NK-92 (cell line): ENCODE data around the gene BCAS1.
"Not testable (repeated sequence)": the region's sequence is repeated elsewhere in the genome, so short reads cannot be mapped to it uniquely, and the experiment has no call there.

Experiments used
- DNase-seq: peaks from one replicate; lab custom pipeline; 2025; ENCODE audit not compliant: unreplicated experiment; lab: John Stamatoyannopoulos, UW

Gene BCAS1

DNA sequence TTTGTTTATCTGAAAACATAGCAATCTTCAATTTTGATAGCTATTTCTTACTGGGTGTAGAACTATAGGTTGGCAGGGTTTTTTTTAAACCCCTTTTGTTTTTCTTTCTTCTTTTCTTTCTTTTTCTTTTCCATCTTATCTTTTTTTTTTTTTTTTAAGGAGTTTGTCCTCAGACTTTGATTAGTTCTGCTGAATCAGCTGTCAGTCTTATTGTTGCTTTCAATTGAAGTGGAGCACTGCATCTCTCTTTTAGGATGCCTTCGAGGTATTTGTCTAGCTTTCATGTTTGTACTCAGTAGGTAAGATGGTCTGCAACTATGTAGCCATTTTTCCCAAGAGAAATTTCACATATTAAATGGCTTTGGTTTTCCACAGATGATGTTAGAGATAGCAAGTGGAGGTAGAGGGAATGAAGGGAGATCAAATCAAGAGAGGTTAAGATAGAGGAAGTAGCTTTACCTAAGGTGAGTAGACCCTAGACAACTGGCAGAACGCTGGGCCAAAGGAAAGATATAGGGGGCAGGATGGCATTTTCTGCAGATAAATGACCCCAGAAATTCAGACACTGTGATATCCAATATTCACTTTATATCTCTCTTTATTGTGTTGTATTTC, 137.1 kb downstream of the BCAS1 start:
- no peak for DNase-seq

- DNase-seq, result not testable (repeated sequence)
Measured at GRCh38 chr20:53932655-53933192, 137.7 kb downstream of the BCAS1 start.

DNA sequence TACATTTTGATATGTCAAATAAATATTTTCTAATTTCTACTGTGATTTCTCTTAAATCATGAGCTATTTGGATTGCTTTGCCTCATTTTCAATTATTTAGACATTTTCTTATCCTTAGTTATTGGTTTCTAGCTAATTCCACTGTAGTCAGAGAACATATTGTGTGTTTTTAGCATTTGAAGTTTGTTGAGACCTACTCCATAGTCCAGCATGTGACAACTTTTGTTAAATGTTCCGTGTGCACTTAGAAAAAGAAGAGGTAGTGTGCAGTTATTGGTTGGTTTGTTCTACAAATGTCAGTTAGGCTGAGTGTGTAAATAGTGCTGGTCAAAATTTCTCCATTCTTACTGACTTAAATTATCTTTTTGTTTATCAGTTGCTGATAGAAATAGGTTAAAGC, 138.8 kb downstream of the BCAS1 start:
- DNase-seq, result no peak

- no peak for DNase-seq
Measured at GRCh38 chr20:53930651-53931504, 139.5 kb downstream of the BCAS1 start.

DNA sequence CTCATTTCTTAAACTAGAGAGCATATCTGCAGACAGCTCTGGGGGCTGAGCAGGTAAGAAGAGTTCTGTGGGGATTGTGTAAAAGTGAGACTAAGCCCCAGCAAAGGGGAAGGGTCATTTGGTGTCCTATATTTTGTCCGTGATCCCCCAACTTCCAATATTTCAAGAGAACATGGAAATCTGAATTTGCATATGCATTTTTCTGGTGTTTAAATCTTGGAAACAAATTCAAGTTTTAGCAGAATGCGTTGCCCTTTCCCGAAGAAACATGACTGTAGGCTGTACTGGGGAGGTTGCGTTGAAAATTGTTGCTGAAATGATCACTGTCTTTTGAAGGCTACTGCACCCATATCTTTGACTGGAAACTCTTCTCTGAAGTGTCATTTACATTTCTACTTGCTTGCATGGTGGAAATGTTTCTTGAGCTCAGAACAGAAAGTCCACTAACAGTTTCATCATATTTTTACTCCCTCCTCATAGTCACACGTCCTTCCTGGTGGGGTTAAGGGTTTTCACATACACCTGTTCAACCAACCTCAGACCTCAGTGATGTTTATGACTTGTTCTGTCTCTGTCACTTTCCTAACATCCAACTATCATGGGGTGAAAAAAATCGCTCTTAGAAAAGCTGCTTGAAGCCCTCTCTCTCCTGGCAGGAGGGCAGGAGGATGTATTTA, 140.3 kb downstream of the BCAS1 start:
- DNase-seq, result no peak

- no peak for DNase-seq
Measured at GRCh38 chr20:53929399-53929798, 141.0 kb downstream of the BCAS1 start.

GRCh38 chr20:53927990-53928389, 142.4 kb downstream of the BCAS1 start:
- no peak for DNase-seq

GRCh38 chr20:53926428-53927028, 143.9 kb downstream of the BCAS1 start:
- DNase-seq, result no peak

DNA sequence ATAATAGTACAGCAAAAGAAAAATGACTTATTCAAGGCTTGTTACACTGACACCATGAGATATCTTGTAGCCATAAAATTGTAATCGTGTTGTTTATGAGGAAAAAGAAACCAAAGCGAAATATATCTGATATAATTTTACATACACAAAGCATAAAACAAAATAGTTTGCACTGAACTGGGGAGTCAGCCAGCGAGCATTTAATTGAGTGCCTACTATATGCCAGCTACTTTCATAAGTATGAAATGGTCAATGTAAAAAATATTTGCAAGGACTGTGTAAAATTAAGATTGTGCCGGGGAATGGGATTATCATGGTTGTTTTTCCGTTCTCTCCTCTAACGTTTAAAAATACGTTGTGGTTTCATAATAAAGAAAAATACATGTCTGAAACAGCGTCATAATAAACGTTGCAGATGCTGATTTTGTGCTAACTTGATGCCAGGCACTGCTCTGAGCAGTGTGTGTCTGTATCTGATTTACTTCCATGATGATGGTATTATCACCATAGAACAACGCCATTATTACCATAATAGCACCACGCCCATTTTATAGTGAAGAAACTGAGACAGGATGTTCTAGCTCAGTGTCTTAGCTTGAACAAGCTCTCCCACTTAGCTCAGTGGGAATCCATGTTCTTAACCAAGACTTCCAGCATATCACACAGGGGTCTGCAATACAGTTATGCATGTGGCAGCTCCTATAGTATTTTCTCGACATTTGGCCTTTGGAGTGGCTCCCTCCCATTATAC, 144.6 kb downstream of the BCAS1 start:
- DNase-seq, result no peak

DNA sequence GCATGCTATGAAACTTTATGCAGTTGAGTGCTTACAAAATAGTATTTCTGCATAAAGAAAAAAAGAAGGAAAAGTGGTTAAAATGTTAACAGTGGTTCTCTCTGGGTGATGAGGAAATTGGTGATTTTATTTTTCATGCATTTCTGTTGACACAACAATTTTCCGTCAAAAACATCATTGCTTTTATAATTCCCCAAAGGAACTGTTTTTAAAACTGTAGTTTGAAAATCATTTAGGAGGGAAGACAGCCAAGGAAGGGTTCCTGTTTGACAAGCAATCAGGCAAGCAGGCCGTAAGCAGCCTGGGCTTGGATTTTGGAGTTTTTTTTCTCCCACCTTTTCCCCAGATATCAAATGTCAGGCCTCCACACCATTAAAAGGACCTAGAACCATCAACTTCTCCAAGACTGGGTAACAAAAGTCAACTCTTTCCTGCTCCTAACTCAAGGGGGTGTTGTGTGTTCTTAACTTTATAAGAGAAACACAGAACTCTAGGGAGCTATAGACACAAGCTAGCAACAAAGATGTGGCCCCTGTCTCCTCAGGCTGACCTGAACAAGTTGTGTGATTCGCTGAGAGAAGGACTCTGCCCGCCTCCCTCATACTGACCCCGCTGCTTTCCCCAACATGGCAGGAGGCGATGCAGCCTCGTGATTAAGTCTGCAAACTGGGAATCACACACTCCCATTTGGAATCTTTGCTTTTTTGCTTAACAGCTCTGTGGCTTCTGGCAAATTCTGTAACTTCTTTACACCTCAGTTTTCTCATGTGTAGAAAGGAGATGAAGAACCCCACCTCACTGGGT, 146.6 kb downstream of the BCAS1 start:
- no peak for DNase-seq

DNA sequence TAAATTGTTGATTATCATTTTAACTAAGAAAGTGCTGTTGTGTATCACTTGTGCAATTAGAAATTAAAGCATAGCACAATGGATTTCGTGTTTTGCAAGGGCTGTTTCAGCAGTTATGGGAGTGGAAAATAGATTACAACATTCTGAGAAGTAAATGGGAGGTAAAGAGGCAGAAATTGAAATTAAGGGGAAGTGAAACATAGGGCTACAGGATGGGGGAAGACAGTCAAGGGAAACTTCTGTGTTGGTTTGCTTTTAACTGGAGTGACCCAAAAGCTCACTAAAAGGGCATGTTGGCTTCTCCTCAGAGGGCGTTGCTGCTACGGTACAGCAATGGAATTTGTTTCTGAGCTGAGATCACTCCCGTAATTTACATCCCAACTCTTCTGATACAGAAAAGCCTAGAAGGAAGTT, 147.5 kb downstream of the BCAS1 start:
- DNase-seq, result no peak

DNA sequence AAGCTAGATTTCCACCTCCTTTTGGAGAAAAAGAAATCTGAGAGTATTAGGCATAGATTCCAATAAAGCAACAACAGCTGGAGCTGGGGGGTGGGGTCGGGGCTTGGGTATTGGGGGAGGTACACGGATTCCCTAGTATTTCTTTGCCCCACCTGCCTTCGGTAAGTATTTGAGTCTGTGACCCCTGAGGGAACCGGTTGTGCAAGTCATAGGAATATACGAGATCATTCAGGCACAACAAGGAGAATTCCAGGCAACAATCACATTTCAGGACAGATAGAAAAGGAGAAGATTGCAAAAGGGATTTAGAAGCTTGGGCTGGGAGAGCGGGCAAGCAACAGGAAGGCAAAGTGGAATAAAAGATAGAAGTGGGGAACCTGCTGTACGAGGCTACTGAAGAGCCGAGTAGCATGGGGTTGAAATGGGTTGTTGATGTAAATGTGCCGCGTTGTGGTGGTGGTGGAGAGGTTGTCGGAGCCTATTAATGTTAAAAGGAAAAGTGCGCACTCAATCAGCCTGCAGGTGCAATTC, 148.9 kb downstream of the BCAS1 start:
- no peak for DNase-seq

- no peak for DNase-seq
Measured at GRCh38 chr20:53920647-53921245, 149.6 kb downstream of the BCAS1 start.

- no peak for DNase-seq
Measured at GRCh38 chr20:53919886-53920285, 150.5 kb downstream of the BCAS1 start.

GRCh38 chr20:53918949-53919361, 151.4 kb downstream of the BCAS1 start:
- DNase-seq, result no peak

GRCh38 chr20:53918020-53918311, 152.4 kb downstream of the BCAS1 start:
- DNase-seq, result no peak

GRCh38 chr20:53917145-53918019, 153.0 kb downstream of the BCAS1 start:
- no peak for DNase-seq

DNA sequence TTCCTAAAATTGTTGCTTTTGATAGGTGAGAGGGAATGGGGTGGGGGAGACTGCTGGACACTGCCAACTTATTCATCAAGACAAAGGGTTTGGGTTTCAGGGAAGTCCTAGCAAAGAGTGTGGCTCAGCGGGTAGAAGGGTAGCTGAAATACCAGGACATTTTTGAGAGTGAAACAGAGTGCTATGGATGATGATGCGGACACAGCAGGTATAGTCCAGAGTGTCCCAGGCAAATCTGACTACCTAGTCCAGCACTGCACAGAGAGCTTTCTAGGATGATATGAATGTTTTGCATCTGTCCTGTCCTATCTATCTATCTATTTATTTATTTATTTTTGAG, 154.3 kb downstream of the BCAS1 start:
- DNase-seq, result no peak
